GM18858 (cell line): ENCODE results near the gene LAMC1.
A peak's percentile ranks its signal among the peaks of the same experiment; 100 is the strongest.

Source experiments
- ATAC-seq: cut with Tn5 transposase; IDR thresholded peaks from one replicate; pipeline ENCODE4 v1.9.1; 2021; ENCODE audit not compliant: unreplicated experiment

LAMC1 gene

DNA sequence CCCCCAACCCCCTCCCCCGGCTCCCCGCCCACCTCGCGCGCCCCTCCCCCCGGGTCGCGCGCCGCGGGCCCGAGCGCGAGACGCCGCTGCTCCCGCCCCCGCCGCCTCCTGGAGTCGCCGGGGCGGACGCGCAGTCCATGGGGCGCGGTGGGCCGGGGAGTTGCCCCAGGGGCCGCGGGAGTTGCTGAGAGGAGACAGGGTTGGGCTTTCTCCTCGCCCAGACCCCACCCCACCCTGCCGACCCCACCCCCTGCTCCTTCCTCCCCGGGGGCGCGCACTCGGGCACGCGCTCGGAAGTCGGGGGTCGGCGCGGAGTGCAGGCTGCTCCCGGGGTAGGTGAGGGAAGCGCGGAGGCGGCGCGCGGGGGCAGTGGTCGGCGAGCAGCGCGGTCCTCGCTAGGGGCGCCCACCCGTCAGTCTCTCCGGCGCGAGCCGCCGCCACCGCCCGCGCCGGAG is at the start of gene LAMC1:
LAMC1 (plus strand) TSS at position 275 of the 455 bp plus-strand sequence. CDS start 297 bp downstream, outside the sequence.
- peak; percentile 16 for ATAC-seq

DNA sequence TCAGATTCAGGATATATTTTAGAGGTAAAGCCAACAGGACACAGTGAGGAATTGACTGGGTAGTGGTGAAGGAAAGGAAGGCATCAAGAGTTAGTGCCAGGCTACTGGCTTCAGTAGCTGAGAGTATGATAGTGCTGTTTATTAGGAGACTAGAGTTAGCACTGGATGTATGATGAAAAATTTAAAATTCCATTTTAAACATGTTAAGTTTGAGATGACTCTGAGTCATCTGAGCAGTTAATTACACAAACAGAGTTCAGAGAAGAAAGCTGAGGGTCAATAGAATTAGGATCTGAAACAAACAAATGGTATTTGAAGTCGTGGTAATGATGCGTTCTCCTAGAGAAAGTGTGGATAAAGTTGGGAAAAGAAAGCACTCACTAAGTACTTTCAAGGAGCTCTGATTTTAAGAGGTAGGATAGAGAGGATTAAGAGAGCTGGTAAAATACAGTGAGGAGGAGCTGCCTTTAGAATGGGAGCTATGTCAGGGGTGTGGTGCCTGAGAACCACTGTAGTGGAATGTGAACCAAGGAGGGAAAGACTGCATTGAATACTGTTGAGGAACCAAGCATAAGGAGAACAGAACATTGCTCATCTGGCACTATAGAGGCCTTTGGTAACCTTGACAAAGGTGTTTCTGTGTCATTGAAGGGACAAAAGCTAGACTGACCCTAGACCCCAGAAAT is 48.6 kb upstream of the LAMC1 start:
- no peak for ATAC-seq

DNA sequence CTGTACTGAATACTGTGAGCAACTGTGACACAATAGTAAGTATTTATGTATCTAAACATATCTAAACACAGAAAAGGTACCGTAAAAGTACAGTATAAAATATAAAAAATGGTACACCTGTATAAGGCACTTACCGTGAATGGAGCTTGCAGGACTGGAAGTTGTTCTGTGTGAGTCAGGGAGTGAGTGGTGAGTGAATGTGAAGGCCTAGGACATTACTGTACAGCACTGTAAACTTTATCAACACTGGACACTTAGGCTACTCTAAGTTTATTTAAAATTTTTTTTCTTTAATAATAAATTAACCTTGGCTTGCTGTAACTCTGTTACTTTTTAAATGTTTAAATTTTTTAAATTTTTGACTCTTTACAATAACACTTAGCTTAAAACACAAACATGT is 45.7 kb upstream of the LAMC1 start:
- ATAC-seq, result no peak

DNA sequence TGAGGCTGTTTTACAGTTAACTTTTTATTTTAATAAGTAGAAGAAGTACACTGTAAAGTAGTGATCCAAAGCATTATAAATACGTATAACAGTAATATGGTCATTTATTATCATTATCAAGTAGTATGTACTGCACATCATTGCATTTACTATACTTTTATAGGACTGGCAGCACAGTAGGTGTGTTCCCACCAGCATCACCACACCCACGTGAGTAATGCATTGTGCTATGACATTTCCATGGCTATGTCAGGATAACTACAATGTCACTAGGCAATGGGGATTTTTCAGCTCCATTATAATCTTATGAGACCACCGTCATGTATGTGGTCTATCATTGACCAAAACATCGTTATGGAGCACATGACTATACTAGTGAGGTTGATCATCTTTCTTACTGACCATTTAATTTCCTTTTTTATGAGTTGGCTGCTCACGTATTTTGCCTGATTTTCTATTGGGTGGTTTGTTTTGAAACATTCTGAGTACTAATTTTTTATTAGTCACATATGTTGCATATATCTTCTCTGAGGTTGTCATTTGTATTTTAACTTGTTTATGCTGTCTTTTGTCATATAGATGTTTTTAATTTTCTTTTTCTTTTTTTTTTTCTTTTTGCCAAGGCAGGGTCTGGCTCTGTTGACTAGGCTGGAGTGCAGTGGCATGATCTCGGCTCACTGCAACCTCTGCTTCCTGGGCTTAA is 44.9 kb upstream of the LAMC1 start:
- no peak for ATAC-seq

DNA sequence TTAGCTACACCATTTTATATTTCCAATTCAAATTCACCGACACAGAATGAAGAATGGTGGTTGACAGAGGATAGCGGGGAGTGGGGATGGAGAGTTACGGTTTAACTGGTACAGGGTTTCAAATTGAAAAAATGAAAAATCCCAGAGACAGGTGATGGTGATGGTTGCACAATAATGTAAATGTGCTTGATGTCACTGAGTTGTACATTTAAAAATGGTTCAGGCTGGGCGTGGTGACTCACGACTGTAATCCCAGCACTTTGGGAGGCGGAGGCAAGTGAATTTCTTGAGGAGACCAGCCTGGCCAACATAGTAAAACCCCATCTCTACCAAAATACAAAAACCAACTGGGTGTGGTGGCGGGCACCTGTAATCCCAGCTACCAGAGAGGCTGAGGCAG is 39.1 kb upstream of the LAMC1 start:
- no peak for ATAC-seq

DNA sequence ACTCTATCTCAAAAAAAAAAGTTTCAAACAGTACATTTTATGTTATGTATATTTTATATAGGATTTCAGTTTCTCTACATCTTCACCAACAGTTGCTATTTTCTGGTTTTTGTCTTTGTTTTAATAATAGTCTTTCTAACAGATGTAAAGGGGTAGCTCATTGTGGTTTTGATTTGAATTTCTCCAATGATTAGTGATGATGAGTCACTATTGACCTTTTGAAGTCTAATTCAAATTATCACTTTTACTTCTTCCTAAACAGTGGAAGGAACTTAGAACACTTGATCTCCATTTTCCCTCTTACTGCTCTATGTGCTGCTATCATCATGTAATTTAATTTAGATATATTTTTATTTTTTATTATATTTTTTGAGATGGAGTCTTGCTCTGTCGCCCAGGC is 38.6 kb upstream of the LAMC1 start:
- no peak for ATAC-seq

DNA sequence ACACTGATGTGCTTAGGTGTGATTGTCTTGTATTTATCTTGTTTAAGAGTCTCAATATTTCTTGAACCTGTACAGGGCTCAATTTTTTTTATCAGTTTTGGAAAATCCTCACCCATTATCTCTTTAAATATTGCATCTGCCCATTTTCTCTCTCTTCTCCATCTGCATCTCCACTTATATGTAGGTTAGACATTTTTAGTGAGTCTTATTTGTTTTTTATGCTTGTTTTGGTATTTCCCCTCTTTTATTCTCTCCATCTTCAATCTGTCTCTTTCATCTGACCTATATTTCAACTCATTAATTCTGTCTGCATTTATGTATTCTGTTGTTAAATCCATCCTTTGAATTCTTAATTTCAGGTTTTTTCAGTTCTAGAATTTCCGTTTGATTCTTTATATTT is 37.3 kb upstream of the LAMC1 start:
- no peak for ATAC-seq

DNA sequence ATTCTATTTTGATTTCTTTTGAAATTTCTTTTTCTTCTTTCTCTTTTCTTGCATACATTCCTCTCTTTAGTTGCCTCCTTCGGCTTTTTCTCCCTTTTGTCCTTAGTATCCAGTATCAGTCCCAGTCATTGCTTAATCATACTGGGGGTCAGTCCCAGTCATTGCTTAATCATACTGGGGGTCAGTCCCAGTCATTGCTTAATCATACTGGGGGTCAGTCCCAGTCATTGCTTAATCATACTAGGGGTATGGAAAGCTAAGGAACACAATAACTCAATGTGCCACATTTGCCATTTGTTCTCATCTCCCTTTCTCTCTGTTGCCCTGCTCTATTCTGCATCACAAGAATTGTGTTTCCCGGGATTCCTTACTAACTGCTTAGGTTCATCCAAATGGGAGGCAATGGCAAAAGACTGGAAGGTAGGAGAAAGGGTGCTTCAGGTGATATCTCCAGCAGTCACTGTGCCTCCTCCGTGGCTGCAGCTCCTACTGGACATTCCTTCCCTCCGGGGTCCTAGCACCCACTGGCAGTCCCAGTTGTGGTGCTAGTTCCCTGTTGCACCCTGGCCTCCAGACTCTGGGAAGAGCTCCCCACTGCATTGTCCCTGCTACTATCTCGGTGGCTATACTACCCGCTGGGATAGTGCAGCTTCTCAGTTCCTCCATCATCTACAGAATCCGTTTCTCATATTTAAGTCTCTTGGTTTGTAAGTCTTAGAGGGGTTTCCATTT is 32.6 kb upstream of the LAMC1 start:
- ATAC-seq, result no peak

DNA sequence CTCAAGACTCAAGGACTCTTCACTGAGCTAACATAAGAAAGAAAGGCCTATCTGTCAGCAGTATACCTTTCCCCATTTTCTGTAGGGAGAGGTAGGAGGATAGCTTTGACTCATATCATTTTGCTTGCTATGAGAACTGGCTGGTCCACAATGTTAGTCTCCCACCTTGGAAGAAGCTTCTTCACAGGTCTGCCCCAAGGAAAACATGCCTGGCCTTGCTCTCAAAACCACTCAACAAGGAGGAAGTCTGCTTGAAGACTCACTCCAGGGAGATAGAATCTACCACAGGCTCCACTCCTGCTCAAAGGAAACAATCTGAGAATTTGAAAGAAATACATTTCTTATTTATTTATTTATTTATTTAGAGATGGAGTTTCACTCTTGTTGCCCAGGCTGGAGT is 29.5 kb upstream of the LAMC1 start:
- no peak for ATAC-seq

DNA sequence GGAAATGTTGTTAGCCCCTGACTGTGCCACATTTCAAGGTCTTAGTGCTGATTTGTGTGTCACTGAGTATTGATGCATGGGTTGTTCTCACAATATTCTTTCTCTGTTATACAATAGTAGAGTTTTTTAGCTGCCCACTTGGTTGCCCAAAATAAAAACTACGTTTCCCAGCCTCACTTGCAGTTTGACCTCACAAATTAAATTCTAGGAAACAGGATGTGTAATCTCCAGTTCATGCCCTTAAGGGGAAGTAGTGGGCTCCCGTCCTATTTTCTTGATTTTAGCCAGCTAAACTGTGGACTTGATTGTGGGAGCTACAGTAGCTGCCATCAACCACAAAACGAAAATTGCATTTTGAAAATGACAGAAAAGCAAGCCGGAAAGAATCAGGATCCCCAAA is 27.3 kb upstream of the LAMC1 start:
- no peak for ATAC-seq

DNA sequence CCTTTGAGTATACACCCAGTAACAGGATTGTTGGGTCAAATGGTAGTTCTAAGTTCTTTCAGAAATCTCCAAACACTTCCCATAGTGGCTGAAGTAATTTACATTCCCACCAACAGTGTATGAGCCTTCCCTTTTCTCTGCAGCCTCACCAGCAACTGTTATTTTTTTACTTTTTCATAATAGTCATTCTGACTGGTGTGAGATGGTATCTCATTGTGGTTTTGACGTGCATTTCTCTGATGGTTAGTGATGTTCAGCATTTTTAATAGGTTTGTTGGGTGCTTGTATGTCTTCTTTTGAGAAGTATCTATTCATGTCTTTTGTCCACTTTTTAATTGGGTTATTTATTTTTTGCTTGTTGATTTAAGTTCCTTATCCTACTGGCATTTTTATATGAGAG is 26.4 kb upstream of the LAMC1 start:
- ATAC-seq, result no peak

DNA sequence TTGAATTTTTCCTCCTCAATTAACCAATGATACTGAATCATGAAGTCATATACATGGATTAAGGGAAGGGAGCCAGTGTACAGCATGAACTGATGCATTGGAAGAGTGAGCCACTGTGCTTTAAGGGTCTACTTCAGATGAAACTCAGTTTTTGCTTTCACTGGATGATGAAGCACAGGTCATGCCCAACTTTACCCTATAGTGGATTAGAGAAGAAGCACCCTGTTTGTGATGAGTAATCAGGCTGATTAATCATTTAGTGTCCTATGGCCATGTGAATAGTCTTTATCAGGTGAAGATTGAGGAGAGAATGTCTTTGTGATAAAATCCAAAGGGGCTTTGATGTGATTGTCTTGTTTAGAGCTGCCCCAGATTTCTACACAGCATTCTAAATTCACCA is 24.7 kb upstream of the LAMC1 start:
- ATAC-seq, result no peak

DNA sequence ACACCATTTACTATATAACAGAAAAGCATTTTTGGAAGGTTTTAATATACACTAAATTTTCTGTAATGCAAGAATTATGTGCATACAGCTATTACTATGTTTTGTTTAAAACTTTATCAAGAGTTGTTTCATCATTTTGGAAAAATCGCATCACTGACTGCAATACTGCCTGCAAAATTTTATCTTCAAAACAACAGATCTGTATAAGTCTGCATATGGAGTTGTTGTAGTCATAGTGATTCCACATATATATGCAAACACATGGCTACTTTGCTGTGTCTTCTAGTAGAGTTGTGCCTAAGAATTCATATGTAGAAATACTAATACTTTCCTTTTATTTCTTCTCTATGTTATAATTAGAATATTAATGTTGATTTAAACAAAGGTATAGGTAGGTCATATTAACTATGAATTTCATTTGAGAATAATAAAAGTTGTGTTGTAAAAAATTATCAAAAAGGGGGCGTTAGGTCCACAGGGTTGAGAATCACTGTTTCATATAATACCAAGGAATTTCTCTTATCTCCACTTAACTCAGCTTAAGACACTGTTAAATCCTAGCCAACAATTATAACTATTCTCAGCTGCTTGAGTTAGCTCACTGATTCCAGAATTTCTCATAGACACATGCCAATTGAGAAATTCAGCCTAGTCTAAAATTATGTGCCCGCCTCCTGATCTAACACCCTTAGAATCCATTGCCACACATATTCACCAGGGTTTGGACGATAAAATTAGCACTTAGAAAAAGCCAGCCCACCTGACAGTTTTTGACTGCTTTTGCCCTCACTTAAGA is 22.9 kb upstream of the LAMC1 start:
- ATAC-seq, result no peak

DNA sequence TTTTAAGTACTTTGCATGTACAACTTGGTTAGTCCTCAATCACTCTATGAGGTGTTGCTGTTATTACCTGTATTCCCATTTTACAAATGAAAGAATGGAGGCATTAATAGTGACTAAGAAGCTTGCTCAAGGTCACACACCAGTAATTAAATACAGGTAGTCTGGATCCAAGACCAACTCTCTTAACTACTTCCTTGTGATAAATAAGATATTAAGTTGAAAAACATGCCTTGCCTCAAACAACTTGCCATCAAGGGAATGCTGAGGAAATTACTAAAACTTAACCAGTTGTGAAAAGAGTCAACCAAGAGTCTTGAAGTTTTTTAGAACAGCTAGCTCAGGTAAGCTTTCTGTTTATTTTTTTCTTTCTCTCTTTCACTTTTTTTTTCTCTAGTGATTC is 21.0 kb upstream of the LAMC1 start:
- ATAC-seq, result no peak

DNA sequence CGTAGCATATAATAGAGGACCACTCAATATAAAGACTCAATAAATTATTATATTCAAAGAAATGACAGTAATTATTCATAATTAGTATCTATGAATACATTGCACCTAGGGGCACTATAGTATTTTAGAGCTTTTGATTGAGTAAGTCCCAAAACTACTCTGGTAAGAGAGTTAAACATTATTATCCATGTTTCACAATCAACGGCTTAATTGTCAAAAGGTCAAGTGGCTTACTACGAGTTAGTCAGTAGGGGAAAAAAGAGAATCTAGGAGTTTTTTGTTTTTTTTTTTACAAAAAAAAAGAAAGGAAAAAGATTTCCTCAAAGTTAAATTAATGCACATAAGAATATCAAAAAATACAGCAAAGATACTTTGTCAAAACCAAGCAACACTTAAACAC is 20.4 kb upstream of the LAMC1 start:
- ATAC-seq, result no peak

DNA sequence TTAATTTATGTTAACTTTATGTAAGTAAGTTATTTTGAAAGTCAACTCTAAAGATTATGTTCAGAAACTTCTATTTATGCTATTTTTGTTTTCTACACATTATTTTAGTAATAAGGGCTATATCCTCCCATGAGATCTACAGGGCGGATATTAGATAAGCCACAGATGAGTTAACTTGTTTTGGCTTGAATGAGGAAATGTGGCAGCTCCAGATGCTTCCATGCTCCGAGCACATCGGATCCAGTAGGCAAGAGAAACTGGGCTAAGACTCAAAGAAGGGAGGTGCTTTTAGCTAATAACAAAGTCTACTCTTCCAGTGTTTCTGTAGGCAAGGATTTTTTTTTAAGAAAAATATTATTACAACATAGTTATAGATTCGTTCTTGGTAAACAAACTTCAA is 20.0 kb upstream of the LAMC1 start:
- no peak for ATAC-seq

DNA sequence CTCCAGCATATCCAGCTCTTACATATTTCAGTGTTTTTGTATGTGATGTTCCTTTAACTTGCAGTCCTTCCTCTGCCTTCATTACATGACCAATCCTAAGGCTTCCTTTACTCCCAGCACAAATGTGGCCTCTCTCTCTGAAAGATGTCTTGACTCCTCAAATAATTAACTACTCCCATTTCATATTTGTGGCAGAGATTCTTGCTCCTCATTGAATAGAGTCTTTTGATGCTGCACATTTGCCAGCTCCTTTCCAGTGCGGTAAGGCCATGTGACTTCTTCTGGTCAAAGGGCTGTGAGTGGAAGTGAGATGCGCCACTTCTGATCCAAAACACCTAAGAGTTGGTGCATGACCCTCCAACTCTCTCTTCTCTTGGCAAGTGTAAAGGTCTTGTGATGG is 19.1 kb upstream of the LAMC1 start:
- ATAC-seq, result no peak

DNA sequence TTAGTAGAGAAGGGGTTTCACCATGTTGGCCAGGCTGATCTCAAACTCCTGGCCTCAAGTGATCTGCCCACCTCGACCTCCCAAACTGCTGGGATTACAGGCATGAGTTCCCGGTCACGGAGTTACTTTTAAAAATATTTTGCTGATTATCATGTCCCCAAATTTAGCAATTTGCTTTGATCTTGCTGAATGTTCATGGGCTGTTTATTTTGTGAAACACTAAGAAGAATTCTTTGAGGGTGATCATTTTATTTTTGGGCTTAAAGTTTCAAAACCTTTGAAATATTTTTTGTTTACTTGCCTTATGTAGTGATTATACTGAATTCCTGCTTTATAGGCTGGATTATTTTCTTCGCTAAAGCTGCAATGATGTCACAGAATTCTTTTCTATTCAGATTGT is 11.4 kb upstream of the LAMC1 start:
- ATAC-seq, result no peak

DNA sequence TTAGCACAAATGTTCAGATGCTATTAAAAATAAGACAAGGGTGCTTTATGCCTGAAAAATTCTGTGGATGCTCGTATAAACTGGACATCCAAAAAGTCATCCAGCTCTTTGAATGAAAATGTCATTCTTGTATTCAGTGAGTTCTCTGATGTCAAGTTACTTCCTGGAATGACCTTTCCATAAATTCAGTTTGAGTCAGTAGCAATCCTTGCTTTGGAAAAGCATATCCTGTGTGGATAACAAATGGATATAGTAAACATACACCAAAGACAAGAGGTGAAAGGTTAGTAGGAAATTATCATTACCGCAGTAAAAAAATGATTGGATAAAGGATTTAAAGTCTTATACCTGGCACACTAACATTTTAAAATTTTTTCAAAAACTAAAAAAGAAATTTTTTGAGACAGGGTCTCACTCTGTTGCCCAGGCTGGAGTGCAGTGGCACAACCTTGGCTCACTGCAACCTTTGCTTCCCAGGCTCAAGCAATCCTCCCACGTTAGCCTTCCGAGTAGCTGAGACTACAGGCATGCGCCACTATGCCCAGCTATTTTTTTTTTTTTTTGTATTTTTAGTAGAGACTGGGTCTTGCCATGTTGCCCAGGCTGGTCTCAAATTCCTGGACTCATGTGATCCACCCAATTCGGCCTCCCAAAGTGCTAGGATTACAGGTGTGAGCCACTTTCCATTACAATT is 10.8 kb upstream of the LAMC1 start:
- ATAC-seq, result no peak

DNA sequence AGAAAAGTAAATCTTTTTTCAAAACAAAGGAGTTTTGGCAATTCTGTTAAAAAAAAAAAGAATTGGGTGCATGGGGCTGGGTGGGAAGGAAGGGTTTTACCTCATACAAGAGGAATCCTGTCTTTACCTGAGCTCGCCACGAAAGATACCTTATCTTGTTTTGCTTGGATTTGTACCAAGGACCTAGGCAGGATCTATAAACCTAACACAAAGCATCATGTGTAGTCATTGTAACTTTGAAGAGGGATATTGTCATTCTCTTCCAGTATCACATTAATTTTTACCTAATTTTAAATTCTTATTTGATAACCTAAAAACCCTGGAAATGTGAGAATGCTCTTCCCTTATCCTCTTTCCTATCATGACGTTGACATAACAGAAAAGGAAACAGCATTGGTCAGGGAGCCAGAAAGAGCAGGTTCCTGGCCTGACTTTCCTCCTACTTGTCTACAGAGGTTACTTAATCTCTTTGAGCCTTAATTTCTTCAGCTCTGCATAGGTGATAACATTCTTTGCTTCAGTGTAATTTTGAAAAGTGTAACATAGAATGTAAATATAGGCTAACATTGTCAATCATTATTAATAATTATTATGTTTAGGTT is 4.0 kb upstream of the LAMC1 start:
- ATAC-seq, result no peak
